Measurements from ENCODE around the gene N4BP3. TPM values are rescaled to one million over a fixed set of nuclear protein-coding genes. Genes with fewer than 3 reads are reported as not detected.
A peak's percentile ranks its signal among the peaks of the same experiment; 100 is the strongest.

The N4BP3 gene
- total RNA-seq, 2 donors from 2014 or later: 2.2 to 3.3 TPM

DNA sequence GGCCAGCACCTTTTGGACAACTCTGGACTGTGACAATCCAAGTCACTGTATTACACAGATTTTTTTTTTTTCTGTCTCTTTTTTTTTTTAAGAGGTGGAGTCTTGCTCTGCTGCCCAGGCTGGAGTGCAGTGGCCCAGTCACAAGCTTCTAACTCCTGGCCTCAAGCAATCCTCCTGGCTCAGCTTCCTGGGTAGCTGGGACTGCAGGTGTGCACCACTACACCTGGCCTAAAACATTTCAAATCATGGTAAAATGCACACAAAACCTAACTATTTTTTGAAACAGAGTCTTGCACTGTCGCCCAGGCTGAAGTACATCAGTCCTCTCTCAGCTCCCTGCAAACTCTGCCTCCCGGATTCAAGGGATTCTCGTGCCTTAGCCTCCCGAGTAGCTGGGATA lies 7.2 kb upstream of the N4BP3 start:
- Histone ChIP-seq H3K4me1 (peaks cover 5% of the 10 kb centered on the region), H3K4me3 (no peak overlapping the region), H3K27me3 (no peaks in the 10 kb centered on the region), H3K9ac (ENCODE audit: low read depth in 2 of 2, low read length in 2 of 2) (no peak overlapping the region), H3K9me3 (no peaks in the 10 kb centered on the region), H3K27ac (no peak overlapping the region), H3K36me3 (no peaks in the 10 kb centered on the region)
- intact Hi-C loops (cut with DNase I): no loop called here
- DNase-seq: no peak
- TF ChIP-seq, protein P1, sequence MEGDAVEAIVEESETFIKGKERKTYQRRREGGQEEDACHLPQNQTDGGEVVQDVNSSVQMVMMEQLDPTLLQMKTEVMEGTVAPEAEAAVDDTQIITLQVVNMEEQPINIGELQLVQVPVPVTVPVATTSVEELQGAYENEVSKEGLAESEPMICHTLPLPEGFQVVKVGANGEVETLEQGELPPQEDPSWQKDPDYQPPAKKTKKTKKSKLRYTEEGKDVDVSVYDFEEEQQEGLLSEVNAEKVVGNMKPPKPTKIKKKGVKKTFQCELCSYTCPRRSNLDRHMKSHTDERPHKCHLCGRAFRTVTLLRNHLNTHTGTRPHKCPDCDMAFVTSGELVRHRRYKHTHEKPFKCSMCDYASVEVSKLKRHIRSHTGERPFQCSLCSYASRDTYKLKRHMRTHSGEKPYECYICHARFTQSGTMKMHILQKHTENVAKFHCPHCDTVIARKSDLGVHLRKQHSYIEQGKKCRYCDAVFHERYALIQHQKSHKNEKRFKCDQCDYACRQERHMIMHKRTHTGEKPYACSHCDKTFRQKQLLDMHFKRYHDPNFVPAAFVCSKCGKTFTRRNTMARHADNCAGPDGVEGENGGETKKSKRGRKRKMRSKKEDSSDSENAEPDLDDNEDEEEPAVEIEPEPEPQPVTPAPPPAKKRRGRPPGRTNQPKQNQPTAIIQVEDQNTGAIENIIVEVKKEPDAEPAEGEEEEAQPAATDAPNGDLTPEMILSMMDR (IDR thresholded peaks at IDR 0.05): no peak

DNA sequence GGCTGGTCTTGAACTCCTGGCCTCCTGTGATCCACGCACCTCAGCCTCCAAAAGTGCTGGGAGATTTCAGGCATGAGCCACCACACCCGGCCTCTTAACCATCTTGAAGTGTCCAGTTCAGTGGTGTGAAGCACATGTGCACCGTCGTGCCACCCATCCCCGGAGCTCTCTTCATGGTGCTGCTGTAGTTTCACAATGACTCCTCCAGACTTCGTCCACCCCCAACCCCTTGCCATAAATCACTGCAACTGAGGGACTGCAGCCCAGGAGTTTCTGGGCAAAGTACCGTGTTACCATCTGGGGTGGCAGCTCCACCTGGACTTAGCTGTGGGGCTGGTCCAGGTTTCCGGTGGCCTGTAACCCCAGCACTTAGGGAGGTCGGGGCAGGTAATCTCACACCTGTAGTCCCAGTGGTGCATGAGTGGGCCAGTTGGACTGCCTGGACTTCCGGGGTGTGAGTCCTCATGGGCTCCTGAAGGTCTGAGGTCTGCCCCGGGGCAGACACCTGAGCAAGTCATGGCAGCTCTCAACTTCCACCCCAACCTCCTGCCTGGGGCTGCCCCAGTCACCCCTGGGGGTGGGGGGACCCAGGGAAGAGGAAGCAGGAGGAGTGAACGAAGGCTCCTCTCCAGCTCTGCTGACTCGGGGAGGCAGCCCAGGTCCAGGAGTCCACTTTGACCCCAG lies 6.6 kb upstream of the N4BP3 start:
- Histone ChIP-seq H3K9me3 (no peaks in the 10 kb centered on the region), H3K9ac (ENCODE audit: low read depth in 2 of 2, low read length in 2 of 2) (no peak overlapping the region), H3K27ac (no peak overlapping the region), H3K4me1 (peaks cover 5% of the 10 kb centered on the region), H3K4me3 (no peak overlapping the region), H3K27me3 (no peaks in the 10 kb centered on the region), H3K36me3 (no peaks in the 10 kb centered on the region)
- no peak for DNase-seq
- intact Hi-C loops (cut with DNase I): no loop called here
- TF ChIP-seq, protein P1 (IDR thresholded peaks at IDR 0.05): no peak

DNA sequence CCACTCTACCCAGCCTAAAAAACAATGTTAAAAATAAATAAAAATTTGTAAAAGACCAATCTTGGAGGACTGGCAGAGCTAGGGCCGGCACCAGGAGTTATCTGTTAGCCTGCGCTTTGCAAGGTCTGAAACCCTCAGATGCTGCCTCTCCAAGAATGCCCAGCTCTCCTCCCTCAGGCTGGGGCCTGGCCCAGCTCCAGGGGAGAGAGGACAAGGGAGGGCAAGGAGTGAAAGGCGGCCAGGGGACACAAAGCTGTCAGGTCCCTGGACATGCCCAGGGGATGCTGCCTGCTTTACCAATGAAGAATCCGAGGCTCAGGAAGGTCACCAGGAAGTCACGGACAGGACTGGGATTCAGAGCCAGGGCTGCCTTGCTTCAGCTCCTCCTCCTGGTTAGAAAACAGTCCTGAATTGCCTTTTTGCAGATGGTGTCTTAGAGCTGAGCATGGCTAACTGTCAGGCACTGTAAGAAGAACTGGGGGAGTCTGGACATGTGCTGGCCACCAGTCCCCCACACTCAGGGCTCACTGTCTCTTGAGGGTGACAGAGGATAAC lies 5.5 kb upstream of the N4BP3 start:
- Histone ChIP-seq H3K9ac (ENCODE audit: low read depth in 2 of 2, low read length in 2 of 2) (no peak overlapping the region), H3K27ac (no peak overlapping the region), H3K9me3 (no peaks in the 10 kb centered on the region), H3K4me3 (no peak overlapping the region), H3K4me1 (peaks cover 5% of the 10 kb centered on the region), H3K27me3 (no peaks in the 10 kb centered on the region), H3K36me3 (no peaks in the 10 kb centered on the region)
- DNase-seq: no peak
- intact Hi-C loops (cut with DNase I): no loop called here
- TF ChIP-seq, protein P1 (IDR thresholded peaks at IDR 0.05): no peak

DNA sequence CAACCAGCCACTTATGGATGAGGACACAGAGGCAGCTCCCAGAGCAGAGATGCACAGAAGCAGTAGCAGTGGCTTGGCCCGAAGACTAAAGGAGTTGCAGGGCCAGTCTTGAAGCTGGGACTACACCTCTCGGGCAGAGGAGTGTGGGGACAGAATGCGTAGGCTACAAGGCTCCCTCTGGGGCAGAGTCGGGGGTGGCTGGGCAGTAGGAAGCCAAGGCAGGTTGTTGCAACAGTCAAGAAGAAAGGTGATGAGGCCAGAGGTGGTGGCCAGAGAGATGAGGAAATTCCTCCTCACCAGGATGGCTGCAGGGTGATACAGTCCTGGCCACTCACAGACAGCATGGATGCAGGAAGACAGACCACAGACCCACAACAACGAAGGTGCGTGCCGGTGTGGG lies 4.9 kb upstream of the N4BP3 start:
- no peaks in the 10 kb centered on the region for H3K9me3 ChIP-seq
- DNase-seq: no peak
- intact Hi-C loops (cut with DNase I): no loop called here
- TF ChIP-seq, protein P1 (IDR thresholded peaks at IDR 0.05): no peak
- H3K4me3 ChIP-seq: no peak overlapping the region
- H3K36me3 ChIP-seq: no peaks in the 10 kb centered on the region
- peak overlapping the region in 1 of 2 donors; percentile 9 for H3K9ac ChIP-seq (ENCODE audit: low read depth in 2 of 2, low read length in 2 of 2)
- H3K4me1 ChIP-seq: peaks cover 5% of the 10 kb centered on the region
- no peaks in the 10 kb centered on the region for H3K27me3 ChIP-seq
- no peak overlapping the region for H3K27ac ChIP-seq

DNA sequence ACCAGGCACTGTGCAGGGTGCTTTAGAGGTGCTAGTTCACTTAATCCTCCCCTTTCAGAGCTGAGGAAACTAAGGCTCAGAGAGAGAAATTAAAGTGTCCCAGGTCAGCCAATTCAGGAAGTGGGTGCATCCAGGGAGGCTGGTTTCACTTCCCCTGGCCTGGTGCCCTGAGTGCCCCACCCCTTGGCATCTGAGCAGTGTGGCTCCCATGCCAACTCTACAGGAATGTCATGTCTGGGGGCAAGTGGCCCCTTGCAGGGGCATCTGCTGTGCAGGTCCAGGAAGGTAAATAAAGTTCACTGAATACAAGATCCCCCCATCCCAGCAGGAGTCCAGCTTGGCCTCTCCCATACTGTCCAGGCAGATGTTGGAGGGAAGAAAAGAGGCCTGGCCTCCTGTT lies 4.4 kb upstream of the N4BP3 start:
- peak overlapping the region in 1 of 2 donors; percentile 9 for H3K9ac ChIP-seq (ENCODE audit: low read depth in 2 of 2, low read length in 2 of 2)
- H3K27me3 ChIP-seq: peaks cover 4% of the 10 kb centered on the region
- H3K9me3 ChIP-seq: no peaks in the 10 kb centered on the region
- TF ChIP-seq, protein P1 (IDR thresholded peaks at IDR 0.05): no peak
- H3K36me3 ChIP-seq: no peaks in the 10 kb centered on the region
- H3K4me1 ChIP-seq: peaks cover 8% of the 10 kb centered on the region
- intact Hi-C loops (cut with DNase I): no loop called here
- no peak overlapping the region for H3K4me3 ChIP-seq
- no peak overlapping the region for H3K27ac ChIP-seq
- peak; percentile 85 for DNase-seq
